HepG2 (cell line): Measurements from ENCODE around the gene KRTAP3-1. TPM values are rescaled to one million over a fixed set of nuclear protein-coding genes. Genes with fewer than 3 reads are reported as not detected.
A peak's percentile ranks its signal among the peaks of the same experiment; 100 is the strongest.

ENCODE experiments used
- ARHGAP35 ChIP-seq: sonication (generic); formaldehyde crosslinking; IDR thresholded peaks from 2 replicates; pipeline ENCODE4 v1.9.0; 2022; ENCODE audit warnings: mild to moderate bottlenecking, inconsistent platforms, moderate library complexity, missing genetic modification reagents, borderline replicate concordance
- CHD2 ChIP-seq: IDR thresholded peaks from 2 replicates; pipeline ENCODE4 v1.6.1; 2011; ENCODE audit warnings: low read depth, low read length, improper control_type of control experiment
- ELF1 ChIP-seq: sonication (generic); formaldehyde crosslinking; IDR thresholded peaks from 2 replicates; pipeline ENCODE4 v1.4.0; 2020; ENCODE audit warnings: missing genetic modification reagents
- HOMEZ ChIP-seq: IDR thresholded peaks from 2 replicates; pipeline ENCODE4 v1.6.1; 2016; ENCODE audit warnings: low read depth
- KAT2B ChIP-seq: fragments of 150-350 bp; IDR thresholded peaks from 2 replicates; pipeline ENCODE4 v1.6.1; 2014; ENCODE audit warnings: low read depth, low read length, borderline replicate concordance
- MXI1 ChIP-seq: IDR thresholded peaks from 3 replicates; pipeline ENCODE4 v1.6.1; 2012; ENCODE audit warnings: low read depth, low read length, inconsistent platforms, borderline replicate concordance
- PAF1 ChIP-seq: IDR thresholded peaks from 2 replicates; pipeline ENCODE4 v1.6.1; 2016; ENCODE audit warnings: missing genetic modification reagents, missing compliant biosample characterization
- PRDM15 ChIP-seq: sonication (generic); formaldehyde crosslinking; IDR thresholded peaks from 2 replicates; pipeline ENCODE4 v1.4.0; 2020; ENCODE audit warnings: missing genetic modification reagents
- SMC3 ChIP-seq: IDR thresholded peaks from 2 replicates; pipeline ENCODE4 v1.6.1; 2011; ENCODE audit warnings: low read length, improper control_type of control experiment
- TARDBP ChIP-seq: sonication (generic); formaldehyde crosslinking; IDR thresholded peaks from 2 replicates; pipeline ENCODE4 v1.8.0; 2022; ENCODE audit warnings: mild to moderate bottlenecking, missing genetic modification reagents
- ZNF230 ChIP-seq: sonication (generic); formaldehyde crosslinking; IDR thresholded peaks from 2 replicates; pipeline ENCODE4 v1.4.0; 2020; ENCODE audit warnings: mild to moderate bottlenecking, missing genetic modification reagents
- ZNF33B ChIP-seq: sonication (generic); formaldehyde crosslinking; IDR thresholded peaks from 2 replicates; pipeline ENCODE4 v1.5.1; 2020; ENCODE audit warnings: mild to moderate bottlenecking, missing genetic modification reagents
- ZNF552 ChIP-seq: sonication (generic); formaldehyde crosslinking; IDR thresholded peaks from 2 replicates; pipeline ENCODE4 v1.9.0; 2022; ENCODE audit warnings: missing genetic modification reagents, mild to moderate bottlenecking, borderline replicate concordance
- ZNF557 ChIP-seq: sonication (generic); formaldehyde crosslinking; IDR thresholded peaks from 2 replicates; pipeline ENCODE4 v1.4.0; 2020; ENCODE audit warnings: missing genetic modification reagents
- ZNF564 ChIP-seq: sonication (generic); formaldehyde crosslinking; IDR thresholded peaks from 2 replicates; pipeline ENCODE4 v1.8.1; 2023; ENCODE audit warnings: mild to moderate bottlenecking, missing genetic modification reagents
- ZNF629 ChIP-seq: sonication (generic); formaldehyde crosslinking; conservative IDR thresholded peaks from 2 replicates; pipeline ENCODE4 v1.5.0; 2020; ENCODE audit warnings: missing genetic modification reagents
- ZNF674 ChIP-seq: sonication (generic); formaldehyde crosslinking; IDR thresholded peaks from 2 replicates; pipeline ENCODE4 v1.5.0; 2020; ENCODE audit warnings: low read depth, mild to moderate bottlenecking, missing genetic modification reagents
- ZNF773 ChIP-seq: sonication (generic); formaldehyde crosslinking; IDR thresholded peaks from 2 replicates; pipeline ENCODE4 v1.4.0; 2020; ENCODE audit warnings: missing genetic modification reagents, borderline replicate concordance
- ZNF775 ChIP-seq: sonication (generic); formaldehyde crosslinking; IDR thresholded peaks from 2 replicates; pipeline ENCODE4 v1.4.0; 2020; ENCODE audit warnings: missing genetic modification reagents, mild to moderate bottlenecking, moderate library complexity, borderline replicate concordance
- polyA plus RNA-seq, 8 experiments: library from polyadenylated mRNA; depleted of rRNA in 3 of 8; stranded (reverse) in 7 of 8; unstranded in 1 of 8; fragments of >200 nt; fragmentation: Illumina TruSeq in 4 of 8; extraction: Trizol in 4 of 8; gene quantifications; 2 replicates each; pipeline versions ENCODE4 v1.2.1 to v1.2.3, GENCODE V29; 2011 to 2016; ENCODE audit warnings: low read depth in 4 of 8, missing spikeins in 1 of 8, mixed read lengths in 1 of 8; ENCODE audit not compliant: insufficient read depth in 1 of 8
- total RNA-seq, 5 experiments: library from RNA; depleted of rRNA; stranded (reverse); fragments of >200 nt; fragmentation: Illumina TruSeq; extraction: Trizol; gene quantifications; 2 replicates each; pipeline ENCODE4 v1.2.3, GENCODE V29; 2016; ENCODE audit warnings: low read depth in 1 of 5
- TF ChIP-seq, protein P1 (sequence below): sonication (generic); formaldehyde crosslinking; IDR thresholded peaks from 2 replicates; pipeline ENCODE4 v1.8.1; 2023; ENCODE audit warnings: missing genetic modification reagents, inconsistent platforms, borderline replicate concordance
- TF ChIP-seq, protein P2 (sequence below): IDR thresholded peaks from 2 replicates; pipeline ENCODE4 v1.6.1; 2012; ENCODE audit warnings: low read depth, low read length, improper control_type of control experiment
- TF ChIP-seq, protein P3 (sequence below): IDR thresholded peaks from 2 replicates; pipeline ENCODE4 v1.6.1; 2012; ENCODE audit warnings: inconsistent platforms

Gene KRTAP3-1
- total and polyA plus RNA-seq, 2 of the 13 experiments (the other 11 are each of a cell fraction or from before 2014, with no cell fraction given) = 0.29 to 3.7 TPM

- TF ChIP-seq, protein P1, sequence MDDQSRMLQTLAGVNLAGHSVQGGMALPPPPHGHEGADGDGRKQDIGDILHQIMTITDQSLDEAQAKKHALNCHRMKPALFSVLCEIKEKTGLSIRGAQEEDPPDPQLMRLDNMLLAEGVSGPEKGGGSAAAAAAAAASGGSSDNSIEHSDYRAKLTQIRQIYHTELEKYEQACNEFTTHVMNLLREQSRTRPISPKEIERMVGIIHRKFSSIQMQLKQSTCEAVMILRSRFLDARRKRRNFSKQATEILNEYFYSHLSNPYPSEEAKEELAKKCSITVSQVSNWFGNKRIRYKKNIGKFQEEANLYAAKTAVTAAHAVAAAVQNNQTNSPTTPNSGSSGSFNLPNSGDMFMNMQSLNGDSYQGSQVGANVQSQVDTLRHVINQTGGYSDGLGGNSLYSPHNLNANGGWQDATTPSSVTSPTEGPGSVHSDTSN (CRISPR knock-in tag) = no peak
- TF ChIP-seq HOMEZ (CRISPR knock-in tag) = peak; percentile 83; the same call in 1 of the 2 replicates
- TF ChIP-seq, protein P2, sequence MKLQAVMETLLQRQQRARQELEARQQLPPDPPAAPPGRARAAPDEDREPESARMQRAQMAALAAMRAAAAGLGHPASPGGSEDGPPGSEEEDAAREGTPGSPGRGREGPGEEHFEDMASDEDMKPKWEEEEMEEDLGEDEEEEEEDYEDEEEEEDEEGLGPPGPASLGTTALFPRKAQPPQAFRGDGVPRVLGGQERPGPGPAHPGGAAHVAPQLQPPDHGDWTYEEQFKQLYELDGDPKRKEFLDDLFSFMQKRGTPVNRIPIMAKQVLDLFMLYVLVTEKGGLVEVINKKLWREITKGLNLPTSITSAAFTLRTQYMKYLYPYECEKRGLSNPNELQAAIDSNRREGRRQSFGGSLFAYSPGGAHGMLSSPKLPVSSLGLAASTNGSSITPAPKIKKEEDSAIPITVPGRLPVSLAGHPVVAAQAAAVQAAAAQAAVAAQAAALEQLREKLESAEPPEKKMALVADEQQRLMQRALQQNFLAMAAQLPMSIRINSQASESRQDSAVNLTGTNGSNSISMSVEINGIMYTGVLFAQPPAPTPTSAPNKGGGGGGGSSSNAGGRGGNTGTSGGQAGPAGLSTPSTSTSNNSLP = peak; percentile 66
- TF ChIP-seq PAF1 = no peak
- TF ChIP-seq KAT2B = no peak
- TF ChIP-seq ZNF773 (CRISPR knock-in tag) = no peak
- TF ChIP-seq ZNF557 (CRISPR knock-in tag) = no peak
- TF ChIP-seq ARHGAP35 = no peak
- TF ChIP-seq ZNF775 (CRISPR knock-in tag) = no peak
- no peak for TF ChIP-seq TARDBP (CRISPR knock-in tag)
- no peak for TF ChIP-seq ZNF552 (CRISPR knock-in tag)
- no peak for TF ChIP-seq MXI1
- TF ChIP-seq ELF1 (CRISPR knock-in tag) = no peak
- TF ChIP-seq ZNF629 (CRISPR knock-in tag) = no peak
- peak; percentile 9; the same call in 1 of the 2 replicates for TF ChIP-seq SMC3
- TF ChIP-seq, protein P3, sequence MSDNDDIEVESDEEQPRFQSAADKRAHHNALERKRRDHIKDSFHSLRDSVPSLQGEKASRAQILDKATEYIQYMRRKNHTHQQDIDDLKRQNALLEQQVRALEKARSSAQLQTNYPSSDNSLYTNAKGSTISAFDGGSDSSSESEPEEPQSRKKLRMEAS = no peak
- TF ChIP-seq PRDM15 = no peak
- TF ChIP-seq ZNF33B (CRISPR knock-in tag) = no peak
- TF ChIP-seq ZNF674 = no peak
- no peak for TF ChIP-seq ZNF230 (CRISPR knock-in tag)
- no peak for TF ChIP-seq ZNF564 (CRISPR knock-in tag)
- TF ChIP-seq CHD2 = no peak
These were observed 45.1 kb downstream of the KRTAP3-1 start (continued) for GRCh38 chr17:40963838-40964237.
